HG03378 (cell line): ENCODE measurements around the gene SLC17A4.

Source experiments
- ATAC-seq: cut with Tn5 transposase; IDR thresholded peaks from one replicate; pipeline ENCODE4 v1.9.1; 2021; ENCODE audit warnings: mild to moderate bottlenecking, moderate library complexity; ENCODE audit not compliant: unreplicated experiment

Gene SLC17A4

DNA sequence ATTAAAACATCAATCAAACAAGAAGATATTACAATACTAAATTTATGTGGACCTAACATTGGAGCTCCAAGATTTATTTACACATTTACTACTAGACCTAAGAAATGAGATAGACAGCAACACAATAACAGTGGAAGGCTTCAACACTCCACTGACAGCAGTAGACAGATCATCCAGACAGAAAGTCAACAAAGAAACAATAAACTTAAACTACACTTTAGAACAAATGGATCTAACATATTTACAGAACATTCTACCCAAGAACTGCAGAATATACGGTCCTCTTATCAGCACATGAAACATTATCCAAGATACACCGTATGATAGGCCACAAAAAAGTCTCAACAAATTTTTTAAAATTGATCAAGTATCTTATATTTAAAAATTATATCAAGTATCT lies 50.3 kb downstream of the SLC17A4 start:
- ATAC-seq = no peak

DNA sequence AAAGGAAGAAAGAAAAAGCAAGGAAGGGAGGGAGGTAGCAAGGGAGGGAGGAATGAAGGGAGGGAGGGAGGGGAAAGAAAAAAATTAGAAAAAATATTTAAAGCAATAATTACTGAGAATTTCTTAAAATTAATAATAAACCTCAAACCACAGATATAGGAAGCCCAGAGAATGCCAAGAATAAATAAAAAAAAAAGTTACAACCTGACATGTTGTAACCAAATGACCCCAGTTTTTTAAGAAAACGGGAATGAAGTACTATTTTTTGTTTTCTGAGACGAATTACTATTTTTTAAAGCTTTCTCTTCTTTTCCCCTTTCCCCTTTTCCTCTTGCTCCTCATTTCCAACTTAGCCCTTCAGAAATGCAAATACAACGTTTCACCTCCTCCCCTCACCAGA lies 60.7 kb downstream of the SLC17A4 start:
- ATAC-seq = no peak

DNA sequence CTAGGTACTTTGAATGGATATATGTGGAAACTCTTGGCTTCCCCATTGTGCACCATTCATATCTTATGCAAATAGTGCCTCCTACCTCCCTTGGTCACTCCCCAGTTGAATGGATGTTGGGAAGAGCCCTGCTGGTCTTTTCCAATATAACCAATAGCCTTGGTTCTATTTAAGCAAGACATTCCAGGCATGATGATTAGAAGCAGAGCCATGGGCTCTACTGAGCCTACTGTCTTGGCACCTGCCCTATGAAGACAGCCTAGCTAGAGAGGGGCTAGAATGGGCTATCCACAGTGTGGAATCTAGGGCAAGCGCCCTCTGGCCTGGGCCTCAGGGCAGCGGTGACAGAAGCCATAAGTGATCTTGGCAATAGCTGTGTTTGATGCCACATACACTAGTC lies 61.7 kb downstream of the SLC17A4 start:
- no peak for ATAC-seq

DNA sequence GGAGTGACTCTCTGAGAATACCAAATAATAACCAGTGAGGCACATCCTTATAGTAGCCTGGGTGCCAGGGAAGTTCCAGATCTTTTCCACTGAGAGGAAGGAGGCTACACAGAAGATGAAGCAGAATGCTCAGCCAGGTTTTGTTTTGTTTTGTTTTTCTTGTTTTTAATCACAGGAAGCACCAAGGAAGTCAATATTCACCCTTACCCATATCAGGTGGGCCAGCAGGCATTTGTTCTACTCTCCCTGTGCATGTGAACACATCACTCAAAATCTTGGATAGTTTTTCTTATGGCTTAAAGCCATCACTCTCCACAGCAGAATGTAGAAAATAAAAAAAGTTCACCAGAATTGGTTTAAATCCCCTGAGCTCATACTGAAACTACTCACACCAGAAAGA lies 66.8 kb downstream of the SLC17A4 start:
- ATAC-seq = no peak

DNA sequence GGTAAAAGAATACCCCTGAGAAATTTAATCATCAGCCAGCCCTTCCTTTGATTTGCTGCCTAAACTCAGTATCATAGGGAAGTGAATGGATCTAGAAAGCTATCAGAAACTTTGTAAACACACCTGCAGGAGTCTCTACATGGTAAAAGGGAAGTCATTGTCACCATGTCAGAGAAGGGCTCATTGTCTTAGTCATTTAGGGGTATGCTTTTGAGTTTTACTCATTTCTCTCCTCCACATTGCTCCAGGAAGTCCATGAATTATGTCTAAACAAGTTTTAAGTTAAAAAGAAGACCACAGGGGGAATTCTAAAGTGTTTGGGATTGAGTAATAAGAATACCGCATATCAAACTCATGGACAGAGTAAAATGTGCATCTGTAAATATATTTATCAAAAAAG lies 74.8 kb downstream of the SLC17A4 start:
- ATAC-seq = peak; percentile 69

DNA sequence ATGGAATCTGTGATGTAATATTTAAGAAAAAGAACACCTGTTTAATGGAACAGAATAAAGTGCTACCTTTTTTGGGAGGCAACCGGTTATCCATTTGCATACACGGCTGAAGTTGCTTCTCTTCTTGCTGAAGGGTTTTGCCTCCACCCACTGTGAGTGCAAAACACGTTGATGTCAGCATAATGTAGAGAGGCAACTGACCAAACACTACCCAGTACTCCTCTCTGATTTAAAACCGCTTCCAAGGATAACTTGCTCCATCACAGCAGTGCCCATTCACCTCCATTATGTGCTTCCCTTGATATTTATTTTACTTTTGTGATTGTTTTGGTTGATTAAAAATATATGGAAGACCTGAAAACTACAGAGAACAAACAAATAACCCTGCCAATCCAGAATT lies 75.9 kb downstream of the SLC17A4 start:
- no peak for ATAC-seq
